C4-2B (cell line): ENCODE measurements around the gene PDIK1L.

Experiments
- ZFX ChIP-seq: fragments of 450-650 bp; IDR thresholded peaks from 2 replicates; pipeline ENCODE4 v1.6.1; 2017
- TF ChIP-seq, protein P1 (sequence below): fragments of 450-650 bp; conservative IDR thresholded peaks from 2 replicates; pipeline ENCODE4 v1.5.1; 2017; ENCODE audit warnings: mild to moderate bottlenecking

DNA sequence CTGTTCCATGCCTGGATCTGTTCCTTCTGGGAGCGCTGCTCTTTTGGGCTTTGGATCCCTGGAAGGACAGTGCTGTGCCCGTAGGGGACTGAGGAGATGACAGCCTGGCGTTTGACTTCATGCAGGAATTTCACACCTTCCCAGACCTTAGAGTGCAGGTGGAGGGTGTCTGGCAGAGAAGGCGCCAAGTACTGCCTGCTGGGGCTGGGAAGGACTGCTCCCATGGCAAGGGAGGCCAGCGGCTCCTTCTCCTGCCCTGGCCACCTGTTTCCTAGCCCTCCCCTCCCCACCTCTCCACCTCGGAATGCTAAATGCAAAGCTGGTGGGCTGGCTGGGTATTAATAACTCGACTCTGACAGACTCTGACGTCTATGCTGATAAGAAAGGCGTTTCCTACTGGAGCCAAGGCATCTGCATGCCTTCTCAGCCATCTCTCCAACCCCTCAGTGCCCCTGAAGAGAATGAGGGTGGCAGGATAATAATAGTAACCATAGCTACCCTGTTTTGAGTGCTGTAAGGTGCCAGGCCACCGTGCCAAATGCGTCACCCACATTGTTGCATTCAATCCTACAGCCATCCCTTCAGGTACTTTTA is 17.5 kb upstream of the PDIK1L start:
- TF ChIP-seq, protein P1, sequence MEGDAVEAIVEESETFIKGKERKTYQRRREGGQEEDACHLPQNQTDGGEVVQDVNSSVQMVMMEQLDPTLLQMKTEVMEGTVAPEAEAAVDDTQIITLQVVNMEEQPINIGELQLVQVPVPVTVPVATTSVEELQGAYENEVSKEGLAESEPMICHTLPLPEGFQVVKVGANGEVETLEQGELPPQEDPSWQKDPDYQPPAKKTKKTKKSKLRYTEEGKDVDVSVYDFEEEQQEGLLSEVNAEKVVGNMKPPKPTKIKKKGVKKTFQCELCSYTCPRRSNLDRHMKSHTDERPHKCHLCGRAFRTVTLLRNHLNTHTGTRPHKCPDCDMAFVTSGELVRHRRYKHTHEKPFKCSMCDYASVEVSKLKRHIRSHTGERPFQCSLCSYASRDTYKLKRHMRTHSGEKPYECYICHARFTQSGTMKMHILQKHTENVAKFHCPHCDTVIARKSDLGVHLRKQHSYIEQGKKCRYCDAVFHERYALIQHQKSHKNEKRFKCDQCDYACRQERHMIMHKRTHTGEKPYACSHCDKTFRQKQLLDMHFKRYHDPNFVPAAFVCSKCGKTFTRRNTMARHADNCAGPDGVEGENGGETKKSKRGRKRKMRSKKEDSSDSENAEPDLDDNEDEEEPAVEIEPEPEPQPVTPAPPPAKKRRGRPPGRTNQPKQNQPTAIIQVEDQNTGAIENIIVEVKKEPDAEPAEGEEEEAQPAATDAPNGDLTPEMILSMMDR: no peak
- TF ChIP-seq ZFX: no peak
